ENCODE results near the gene INPP4B.
"Not testable (repeated sequence)": the region's sequence is repeated elsewhere in the genome, so short reads cannot be mapped to it uniquely, and the experiment has no call there.

INPP4B gene

DNA sequence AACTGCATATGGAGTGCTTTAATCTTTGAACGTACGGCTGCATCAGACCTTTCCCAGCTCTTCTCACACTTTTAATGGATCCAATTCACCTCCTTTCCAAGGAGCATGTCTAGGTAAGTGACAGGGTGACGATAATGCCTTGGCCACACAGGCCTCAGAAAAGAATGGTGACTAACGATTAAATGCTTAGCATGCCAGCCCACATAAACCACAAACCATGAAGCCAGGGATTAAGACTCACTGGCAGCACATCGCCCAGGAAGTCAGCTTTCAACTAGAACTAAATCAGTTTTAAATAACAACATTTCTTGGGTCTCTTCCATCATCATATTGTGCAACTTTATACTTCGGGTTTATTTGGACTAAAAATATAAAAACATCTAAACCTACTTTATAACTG is 28.7 kb downstream of the INPP4B start:
- no peak overlapping the region for H3K4me3 ChIP-seq (ENCODE audit: low read length)
- H3K27ac ChIP-seq (ENCODE audit: low read depth, low read length), result no peak overlapping the region
- H3K9ac ChIP-seq (ENCODE audit: low read length), result no peak overlapping the region

DNA sequence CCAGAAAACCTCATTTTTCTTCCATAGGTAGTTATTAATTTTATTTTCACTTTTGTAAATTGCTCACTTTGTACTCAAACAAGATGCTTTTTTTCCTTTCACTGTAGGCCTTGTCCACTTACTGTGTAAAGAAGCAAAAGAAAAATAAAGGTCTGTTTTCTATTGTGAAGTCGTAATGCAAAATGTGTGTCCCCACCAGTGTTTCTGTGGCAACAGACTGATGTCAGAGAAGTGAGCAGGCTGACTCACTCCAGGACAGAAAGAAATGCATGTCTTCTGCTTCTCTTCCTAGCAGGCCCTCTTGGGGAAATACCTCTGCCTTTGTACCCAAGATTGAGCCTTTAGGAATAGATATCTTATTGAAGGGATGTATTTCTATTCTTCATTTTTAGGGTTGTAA is 30.3 kb downstream of the INPP4B start:
- H3K4me3 ChIP-seq (ENCODE audit: low read length), result no peak overlapping the region
- H3K4me1 ChIP-seq (ENCODE audit: control insufficient read depth, insufficient read depth, low read length), result peaks cover 3% of the 10 kb centered on the region
- H3K27me3 ChIP-seq (ENCODE audit: control insufficient read depth, insufficient read depth, low read length), result no peaks in the 10 kb centered on the region
- H3K36me3 ChIP-seq (ENCODE audit: control insufficient read depth, insufficient read depth, low read length), result no peaks in the 10 kb centered on the region
- H3K27ac ChIP-seq (ENCODE audit: low read depth, low read length), result no peak overlapping the region
- no peak overlapping the region for H3K9ac ChIP-seq (ENCODE audit: low read length)

More for the DNA sequence above, 28.7 kb downstream of the INPP4B start:
- Histone ChIP-seq H3K27me3 (ENCODE audit: control insufficient read depth, insufficient read depth, low read length) (no peaks in the 10 kb centered on the region), H3K36me3 (ENCODE audit: control insufficient read depth, insufficient read depth, low read length) (no peaks in the 10 kb centered on the region), H3K4me1 (ENCODE audit: control insufficient read depth, insufficient read depth, low read length) (peaks cover 3% of the 10 kb centered on the region)

DNA sequence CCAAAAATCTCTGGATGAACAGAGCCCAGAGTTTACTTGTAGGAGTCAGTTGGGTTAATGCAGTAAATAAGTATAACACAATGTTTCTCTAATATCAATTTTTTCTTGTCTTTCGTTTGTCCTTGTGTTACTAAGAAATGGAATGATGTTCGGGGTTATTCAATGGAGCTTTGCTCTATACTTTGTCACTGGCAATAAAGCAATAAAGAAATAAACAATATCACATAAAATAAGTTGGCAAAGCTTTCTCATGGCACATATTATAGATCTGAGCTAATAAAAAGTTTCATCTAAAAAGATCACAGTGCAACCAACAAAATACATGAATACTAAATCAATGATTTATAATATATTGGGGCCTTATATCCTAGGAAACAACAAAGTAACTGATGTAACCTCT is 32.7 kb downstream of the INPP4B start:
- Histone ChIP-seq H3K27me3 (ENCODE audit: control insufficient read depth, insufficient read depth, low read length) (no peaks in the 10 kb centered on the region), H3K4me3 (ENCODE audit: low read length) (no peak overlapping the region)

DNA sequence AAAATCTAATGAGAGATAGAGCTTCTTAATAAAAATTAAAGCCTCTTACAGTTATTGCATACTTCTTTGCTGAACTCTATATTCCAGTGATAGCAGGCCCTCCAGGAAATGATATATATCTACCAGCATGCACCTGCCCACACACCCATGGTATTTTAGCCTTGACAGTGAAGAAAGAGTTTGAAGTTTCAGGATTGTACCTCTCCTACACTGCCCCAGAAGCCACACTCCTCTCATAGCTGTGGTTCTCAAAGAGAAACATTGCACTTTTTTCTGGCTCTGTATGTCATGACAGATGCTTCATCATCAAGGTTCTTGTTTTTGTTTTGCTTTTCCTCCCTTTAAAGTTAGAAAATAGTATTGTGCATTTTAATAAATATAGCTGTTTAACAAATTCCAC is 34.0 kb downstream of the INPP4B start:
- Histone ChIP-seq H3K27me3 (ENCODE audit: control insufficient read depth, insufficient read depth, low read length) (no peaks in the 10 kb centered on the region), H3K4me1 (ENCODE audit: control insufficient read depth, insufficient read depth, low read length) (no peaks in the 10 kb centered on the region), H3K9ac (ENCODE audit: low read length) (no peak overlapping the region), H3K36me3 (ENCODE audit: control insufficient read depth, insufficient read depth, low read length) (no peaks in the 10 kb centered on the region), H3K4me3 (ENCODE audit: low read length) (no peak overlapping the region), H3K27ac (ENCODE audit: low read depth, low read length) (no peak overlapping the region)

More for the DNA sequence above, 32.7 kb downstream of the INPP4B start:
- no peak overlapping the region for H3K9ac ChIP-seq (ENCODE audit: low read length)
- no peak overlapping the region for H3K27ac ChIP-seq (ENCODE audit: low read depth, low read length)
- no peaks in the 10 kb centered on the region for H3K36me3 ChIP-seq (ENCODE audit: control insufficient read depth, insufficient read depth, low read length)
- peaks cover 3% of the 10 kb centered on the region for H3K4me1 ChIP-seq (ENCODE audit: control insufficient read depth, insufficient read depth, low read length)

DNA sequence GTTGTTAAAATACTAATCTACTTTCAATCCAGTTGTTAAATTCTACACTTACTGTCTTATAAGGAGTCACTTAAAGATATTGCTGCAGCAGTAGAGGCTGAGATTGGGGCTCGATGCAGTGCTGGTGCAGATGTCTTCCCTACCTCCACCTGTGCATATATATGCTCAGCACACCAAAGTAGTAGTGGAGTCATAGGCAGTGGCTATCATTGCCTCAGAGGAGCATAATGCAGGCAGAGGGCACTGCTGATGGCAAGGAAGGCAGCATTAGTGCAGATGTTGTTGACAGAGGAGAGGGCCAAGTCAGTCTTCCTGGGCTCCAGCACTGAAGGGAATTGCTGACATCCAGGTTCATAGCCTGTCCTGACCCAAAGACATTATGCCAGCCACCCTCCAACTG is 35.1 kb downstream of the INPP4B start:
- H3K36me3 ChIP-seq (ENCODE audit: control insufficient read depth, insufficient read depth, low read length), result no peaks in the 10 kb centered on the region
- no peaks in the 10 kb centered on the region for H3K4me1 ChIP-seq (ENCODE audit: control insufficient read depth, insufficient read depth, low read length)
- H3K27me3 ChIP-seq (ENCODE audit: control insufficient read depth, insufficient read depth, low read length), result no peaks in the 10 kb centered on the region
- H3K27ac ChIP-seq (ENCODE audit: low read depth, low read length), result no peak overlapping the region
- H3K4me3 ChIP-seq (ENCODE audit: low read length), result no peak overlapping the region
- no peak overlapping the region for H3K9ac ChIP-seq (ENCODE audit: low read length)

DNA sequence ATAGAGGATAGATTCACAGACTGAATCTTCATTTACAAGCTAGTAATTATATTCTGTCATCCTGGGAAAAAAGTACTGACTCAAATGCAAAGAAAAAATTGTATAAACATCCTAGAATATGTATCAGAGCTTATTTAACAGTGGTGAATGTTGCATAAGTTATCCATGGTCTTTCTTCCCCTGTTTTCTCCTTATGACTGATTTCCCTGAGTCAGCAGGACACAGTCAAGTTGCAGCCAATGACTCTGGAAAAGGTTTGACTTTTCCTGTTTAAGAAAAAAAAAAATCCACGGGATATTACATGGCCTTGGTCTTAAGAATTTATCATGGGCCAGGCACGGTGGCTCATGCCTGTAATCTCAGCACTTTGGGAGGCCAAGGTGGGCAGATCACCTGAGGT is 36.5 kb downstream of the INPP4B start:
- H3K36me3 ChIP-seq (ENCODE audit: control insufficient read depth, insufficient read depth, low read length), result no peaks in the 10 kb centered on the region
- no peak overlapping the region for H3K4me3 ChIP-seq (ENCODE audit: low read length)
- no peak overlapping the region for H3K27ac ChIP-seq (ENCODE audit: low read depth, low read length)
- no peak overlapping the region for H3K9ac ChIP-seq (ENCODE audit: low read length)
- no peaks in the 10 kb centered on the region for H3K4me1 ChIP-seq (ENCODE audit: control insufficient read depth, insufficient read depth, low read length)
- no peaks in the 10 kb centered on the region for H3K27me3 ChIP-seq (ENCODE audit: control insufficient read depth, insufficient read depth, low read length)

DNA sequence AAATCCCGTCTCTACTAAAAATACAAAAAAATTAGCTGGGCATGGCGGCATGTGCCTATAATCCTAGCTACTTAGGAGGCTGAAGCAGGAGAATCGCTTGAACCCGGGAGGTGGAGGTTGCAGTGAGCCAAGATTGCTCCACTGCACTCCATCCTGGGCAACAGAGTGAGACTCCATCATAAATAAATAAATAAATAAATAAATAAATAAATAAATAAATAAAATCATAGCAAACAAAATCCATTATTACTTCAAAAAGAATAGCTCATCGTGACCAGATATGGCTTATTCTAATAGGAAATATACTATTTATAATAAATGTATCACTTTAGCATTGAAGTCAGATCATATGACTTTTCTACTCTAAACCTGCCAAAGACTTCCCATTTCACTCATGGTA is 42.2 kb downstream of the INPP4B start:
- H3K36me3 ChIP-seq (ENCODE audit: control insufficient read depth, insufficient read depth, low read length); H3K27me3 ChIP-seq (ENCODE audit: control insufficient read depth, insufficient read depth, low read length); H3K4me3 ChIP-seq (ENCODE audit: low read length); H3K27ac ChIP-seq (ENCODE audit: low read depth, low read length); H3K4me1 ChIP-seq (ENCODE audit: control insufficient read depth, insufficient read depth, low read length); H3K9ac ChIP-seq (ENCODE audit: low read length): not testable (repeated sequence)

DNA sequence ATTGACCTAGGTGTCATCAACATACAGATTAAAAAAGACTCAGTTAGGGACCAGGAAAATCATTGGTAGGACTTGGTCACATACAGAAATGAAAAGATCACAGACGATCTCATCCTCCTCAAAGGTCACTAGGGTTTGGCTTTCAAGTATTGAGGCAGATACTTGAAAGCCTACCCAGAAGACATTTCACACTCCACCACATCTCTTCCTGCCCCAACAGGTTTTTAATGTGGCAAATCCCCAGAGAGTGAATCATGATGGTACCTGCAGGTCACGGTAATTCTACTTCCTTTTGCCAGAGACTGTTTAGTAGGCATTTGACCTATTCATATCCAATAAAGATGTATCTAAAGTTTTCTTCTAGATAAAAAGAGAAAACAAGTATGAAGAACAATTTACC is 44.1 kb downstream of the INPP4B start:
- Histone ChIP-seq H3K4me1 (ENCODE audit: control insufficient read depth, insufficient read depth, low read length) (no peaks in the 10 kb centered on the region), H3K9ac (ENCODE audit: low read length) (no peak overlapping the region), H3K4me3 (ENCODE audit: low read length) (no peak overlapping the region), H3K27me3 (ENCODE audit: control insufficient read depth, insufficient read depth, low read length) (no peaks in the 10 kb centered on the region), H3K27ac (ENCODE audit: low read depth, low read length) (no peak overlapping the region), H3K36me3 (ENCODE audit: control insufficient read depth, insufficient read depth, low read length) (no peaks in the 10 kb centered on the region)

DNA sequence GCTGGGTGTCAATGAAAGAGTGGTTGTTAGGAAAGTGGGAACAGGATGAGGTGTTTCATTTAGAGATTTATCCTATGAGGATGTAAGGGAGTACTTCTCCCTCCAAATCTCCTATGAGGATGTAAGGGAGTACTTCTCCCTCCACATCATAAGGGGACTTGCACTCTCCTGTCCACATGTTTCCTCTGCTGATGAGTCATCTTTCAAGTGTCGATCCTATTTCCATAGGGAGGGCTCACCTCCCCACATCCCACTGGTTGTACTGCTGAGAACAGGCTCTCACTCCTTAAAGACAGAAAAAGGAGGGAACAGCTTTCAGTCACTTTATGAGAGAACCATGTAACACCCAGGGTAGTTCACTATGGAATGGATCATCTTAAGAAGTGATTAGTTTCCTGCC is 65.0 kb downstream of the INPP4B start:
- Histone ChIP-seq H3K9ac (ENCODE audit: low read length) (no peak overlapping the region), H3K36me3 (ENCODE audit: control insufficient read depth, insufficient read depth, low read length) (no peaks in the 10 kb centered on the region), H3K4me1 (ENCODE audit: control insufficient read depth, insufficient read depth, low read length) (no peaks in the 10 kb centered on the region), H3K4me3 (ENCODE audit: low read length) (no peak overlapping the region), H3K27ac (ENCODE audit: low read depth, low read length) (no peak overlapping the region), H3K27me3 (ENCODE audit: control insufficient read depth, insufficient read depth, low read length) (no peaks in the 10 kb centered on the region)

DNA sequence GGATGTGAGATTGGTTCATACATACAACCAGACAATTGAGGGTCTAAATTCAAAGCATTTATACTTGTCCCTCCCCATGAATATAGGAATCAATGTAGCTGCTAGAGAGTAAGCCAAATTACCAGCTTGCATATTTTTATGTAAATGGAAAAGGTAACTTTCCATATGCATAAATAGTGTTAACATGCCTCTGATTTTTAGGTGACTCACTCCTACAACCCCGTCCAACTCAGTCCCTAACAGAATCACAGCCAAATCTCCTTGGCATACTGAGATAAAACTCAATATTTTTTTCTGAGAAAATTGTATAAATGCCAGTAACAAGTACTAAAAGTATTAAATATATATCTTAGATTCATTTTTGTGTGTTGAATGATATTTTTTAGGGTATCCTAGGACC is 67.2 kb downstream of the INPP4B start:
- H3K27ac ChIP-seq (ENCODE audit: low read depth, low read length), result no peak overlapping the region
- no peaks in the 10 kb centered on the region for H3K4me1 ChIP-seq (ENCODE audit: control insufficient read depth, insufficient read depth, low read length)
- H3K9ac ChIP-seq (ENCODE audit: low read length), result no peak overlapping the region
- H3K36me3 ChIP-seq (ENCODE audit: control insufficient read depth, insufficient read depth, low read length), result no peaks in the 10 kb centered on the region
- no peaks in the 10 kb centered on the region for H3K27me3 ChIP-seq (ENCODE audit: control insufficient read depth, insufficient read depth, low read length)
- H3K4me3 ChIP-seq (ENCODE audit: low read length), result no peak overlapping the region

DNA sequence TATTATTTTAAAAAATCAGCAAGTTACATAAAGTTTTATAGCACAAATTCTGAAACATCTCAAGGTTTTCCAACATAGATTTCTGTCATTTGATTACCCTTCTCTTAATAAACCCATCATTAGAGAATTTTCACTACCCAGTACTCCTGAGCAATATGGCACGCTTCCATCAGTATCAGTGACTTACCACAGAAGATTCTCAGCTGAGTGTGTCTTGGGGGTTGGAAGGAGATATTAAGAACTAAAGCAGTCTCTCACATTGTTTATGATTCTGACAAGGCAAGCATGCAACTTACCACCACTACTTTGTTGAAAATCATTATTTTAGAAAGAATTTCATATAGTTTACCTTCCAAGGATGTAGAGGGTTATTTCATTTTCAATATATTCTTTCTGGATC is 67.7 kb downstream of the INPP4B start:
- Histone ChIP-seq H3K4me3 (ENCODE audit: low read length) (no peak overlapping the region), H3K36me3 (ENCODE audit: control insufficient read depth, insufficient read depth, low read length) (no peaks in the 10 kb centered on the region), H3K4me1 (ENCODE audit: control insufficient read depth, insufficient read depth, low read length) (no peaks in the 10 kb centered on the region), H3K27ac (ENCODE audit: low read depth, low read length) (no peak overlapping the region), H3K27me3 (ENCODE audit: control insufficient read depth, insufficient read depth, low read length) (no peaks in the 10 kb centered on the region), H3K9ac (ENCODE audit: low read length) (no peak overlapping the region)

DNA sequence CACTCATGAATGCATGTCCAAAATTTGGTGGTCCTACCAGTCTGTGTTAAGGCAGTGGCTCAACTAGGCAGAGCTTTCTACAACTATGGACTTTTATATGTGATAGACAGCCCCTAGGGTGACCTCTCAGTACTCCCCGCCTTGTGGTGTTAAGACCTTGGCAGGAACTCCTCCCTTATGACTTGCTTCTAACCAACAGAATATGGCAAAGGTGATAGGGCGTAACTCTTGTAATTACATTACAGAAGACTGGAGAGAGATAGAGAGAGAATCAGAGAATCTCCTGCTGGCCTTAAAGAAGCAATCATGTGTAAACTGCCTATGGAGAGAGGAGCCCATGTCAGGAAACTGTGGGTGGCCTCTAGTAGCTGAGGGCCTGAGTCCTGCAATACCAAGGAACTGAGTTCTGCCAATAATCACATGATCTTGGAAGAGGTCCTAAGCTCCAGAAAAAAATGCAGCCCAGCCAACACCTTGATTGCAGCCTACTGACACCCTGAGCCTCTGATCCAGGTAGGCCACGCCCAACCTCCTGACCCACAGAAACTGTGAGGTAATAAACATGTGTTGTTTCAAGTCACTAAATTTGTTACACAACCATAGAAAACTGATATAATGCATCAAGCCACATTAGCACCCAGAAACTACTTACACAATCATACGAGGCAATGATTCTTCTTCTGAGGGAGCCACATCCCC is 68.9 kb downstream of the INPP4B start:
- H3K4me3 ChIP-seq (ENCODE audit: low read length), result no peak overlapping the region
- H3K27ac ChIP-seq (ENCODE audit: low read depth, low read length), result no peak overlapping the region
- no peaks in the 10 kb centered on the region for H3K36me3 ChIP-seq (ENCODE audit: control insufficient read depth, insufficient read depth, low read length)
- H3K9ac ChIP-seq (ENCODE audit: low read length), result no peak overlapping the region
- no peaks in the 10 kb centered on the region for H3K27me3 ChIP-seq (ENCODE audit: control insufficient read depth, insufficient read depth, low read length)
- no peaks in the 10 kb centered on the region for H3K4me1 ChIP-seq (ENCODE audit: control insufficient read depth, insufficient read depth, low read length)

DNA sequence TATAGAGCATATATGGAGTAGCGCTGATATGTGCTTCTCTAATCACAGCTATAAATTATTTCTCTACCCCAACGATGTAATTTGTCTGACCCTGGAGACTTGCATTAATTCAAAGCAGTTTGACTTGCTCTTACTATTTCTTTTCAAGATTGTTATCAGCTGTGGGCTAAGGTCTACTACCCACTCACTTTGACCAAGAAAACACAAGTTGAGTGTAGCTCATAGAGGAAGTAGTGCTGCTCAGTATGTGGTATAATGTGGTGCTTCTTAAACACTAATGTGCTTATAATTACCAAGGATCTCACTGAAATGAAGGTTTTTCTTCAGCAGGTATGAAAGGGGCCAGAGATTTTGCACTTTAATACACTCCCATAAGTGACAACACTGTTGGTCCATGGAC is 70.1 kb downstream of the INPP4B start:
- no peaks in the 10 kb centered on the region for H3K4me1 ChIP-seq (ENCODE audit: control insufficient read depth, insufficient read depth, low read length)
- H3K4me3 ChIP-seq (ENCODE audit: low read length), result no peak overlapping the region
- no peaks in the 10 kb centered on the region for H3K36me3 ChIP-seq (ENCODE audit: control insufficient read depth, insufficient read depth, low read length)
- no peak overlapping the region for H3K27ac ChIP-seq (ENCODE audit: low read depth, low read length)
- no peaks in the 10 kb centered on the region for H3K27me3 ChIP-seq (ENCODE audit: control insufficient read depth, insufficient read depth, low read length)
- H3K9ac ChIP-seq (ENCODE audit: low read length), result no peak overlapping the region
